Caco-2 (cell line): ENCODE data around the gene ZNF680. TPM values are rescaled to one million over a fixed set of nuclear protein-coding genes. Genes with fewer than 3 reads are reported as not detected.

ENCODE experiments used
- BruUV-seq: library from RNA; stranded (reverse); fragments of 400-500 nt; replicated peaks from 2 replicates; lab custom pipeline; 2021; lab: Mats Ljungman, UMichigan
- CTCF ChIA-PET: fragments of 300-600 bp; sonication (Branson Sonifier 250); formaldehyde crosslinking; loops from one replicate; lab custom pipeline; 2022; ENCODE audit warnings: antibody characterized with exemption; lab: Charles Lee
- POLR2A ChIA-PET: fragments of 300-600 bp; sonication (Branson Sonifier 250); formaldehyde crosslinking; loops from one replicate; lab custom pipeline; 2022; ENCODE audit warnings: antibody characterized with exemption; lab: Charles Lee
- DNase-seq, 2 experiments: peaks; one replicate each; pipeline versions ENCODE4 v3.0.0 to v3.0.0-alpha.2; 2020 to 2022
- H3K27me3 ChIP-seq: replicated peaks from 2 replicates; pipeline ENCODE4 v1.6.0; 2011; ENCODE audit warnings: low read length; ENCODE audit not compliant: control insufficient read depth, insufficient read depth
- H3K36me3 ChIP-seq: 2 replicates; pipeline ENCODE4 v1.5.1; 2011; ENCODE audit warnings: low read length; ENCODE audit not compliant: control insufficient read depth, insufficient read depth
- H3K4me1 ChIP-seq: fragments of 250-450 bp; sonication (Bioruptor Pico); 2 replicates; pipeline ENCODE4 v1.5.1; 2020; ENCODE audit warnings: mild to moderate bottlenecking
- H3K4me3 ChIP-seq: 2 replicates; pipeline ENCODE4 v1.5.1; 2011; ENCODE audit warnings: low read depth, mild to moderate bottlenecking, control low read depth, low read length
- H3K9me3 ChIP-seq: fragments of 250-450 bp; sonication (Bioruptor Pico); 2 replicates; pipeline ENCODE4 v1.5.1; 2020; ENCODE audit warnings: mild to moderate bottlenecking, moderate library complexity
- H3K27ac Mint-ChIP-seq: one replicate; pipeline ENCODE4 v1.8.0; 2022; ENCODE audit warnings: mixed read lengths; ENCODE audit not compliant: unreplicated experiment
- H3K27me3 Mint-ChIP-seq: one replicate; pipeline ENCODE4 v1.8.0; 2022; ENCODE audit warnings: mixed read lengths; ENCODE audit not compliant: insufficient read depth, unreplicated experiment
- H3K36me3 Mint-ChIP-seq: one replicate; pipeline ENCODE4 v1.8.0; 2022; ENCODE audit warnings: mild to moderate bottlenecking, mixed read lengths; ENCODE audit not compliant: insufficient read depth, unreplicated experiment
- H3K4me1 Mint-ChIP-seq: one replicate; pipeline ENCODE4 v1.8.0; 2022; ENCODE audit warnings: low read depth, mixed read lengths; ENCODE audit not compliant: unreplicated experiment
- H3K4me3 Mint-ChIP-seq: one replicate; pipeline ENCODE4 v1.8.0; 2022; ENCODE audit warnings: mild to moderate bottlenecking, moderate library complexity, mixed read lengths; ENCODE audit not compliant: unreplicated experiment
- H3K9me3 Mint-ChIP-seq: one replicate; pipeline ENCODE4 v1.8.0; 2022; ENCODE audit warnings: mixed read lengths; ENCODE audit not compliant: unreplicated experiment
- CTCF ChIP-seq, 2 experiments: fragments of 200-600 bp in 1 of 2; IDR thresholded peaks; 1 replicate in 1 of 2; 2 replicates in 1 of 2; pipeline versions ENCODE4 v1.5.1 to v1.8.0; 2011 to 2022; ENCODE audit warnings: antibody characterized with exemption in 1 of 2, control low read depth in 1 of 2, inconsistent platforms in 1 of 2, low read depth in 1 of 2, low read length in 1 of 2, mild to moderate bottlenecking in 1 of 2, moderate library complexity in 1 of 2; ENCODE audit not compliant: insufficient read depth in 1 of 2, severe bottlenecking in 1 of 2, unreplicated experiment in 1 of 2
- intact Hi-C: fragments of 100-400 bp; cut with micrococcal nuclease; formaldehyde crosslinking; loops from one replicate; pipeline ENCODE4 v1.10.0; 2022; ENCODE audit not compliant: unreplicated experiment
- total RNA-seq: library from RNA; stranded (reverse); gene quantifications from 2 replicates; pipeline ENCODE4 v1.2.3, GENCODE V29; 2022

Gene ZNF680
- total RNA-seq, 1 experiment from 2014 or later, result 13.1 TPM

GRCh38 chr7:64599359-64599758 lies 36.5 kb upstream of the ZNF680 start:
- Histone ChIP-seq H3K9me3 (no peaks in the 10 kb centered on the region; the same call in 1 of the 2 replicates), H3K4me3 (no peak overlapping the region), H3K36me3 (no peaks in the 10 kb centered on the region), H3K4me1 (no peaks in the 10 kb centered on the region), H3K27me3 (no peaks in the 10 kb centered on the region)
- no peaks in the 10 kb centered on the region for H3K27me3 Mint-ChIP-seq
- no peak for TF ChIP-seq CTCF (IDR thresholded peaks at IDR 0.05; ENCODE audit: insufficient read depth in 1 of 2, low read depth in 1 of 2, low read length in 1 of 2, severe bottlenecking in 1 of 2, unreplicated experiment in 1 of 2)
- no TSS peak for BruUV-seq
- no peaks in the 10 kb centered on the region for H3K4me1 Mint-ChIP-seq
- no peak overlapping the region for H3K4me3 Mint-ChIP-seq
- H3K27ac Mint-ChIP-seq, result no peak overlapping the region
- peaks cover 21% of the 10 kb centered on the region for H3K9me3 Mint-ChIP-seq
- DNase-seq, result no peak
- POLR2A ChIA-PET, result no interaction called here
- CTCF ChIA-PET, result no interaction called here
- no peaks in the 10 kb centered on the region for H3K36me3 Mint-ChIP-seq
- intact Hi-C loops, result no loop called here

GRCh38 chr7:64590971-64591370 lies 28.1 kb upstream of the ZNF680 start:
- no peaks in the 10 kb centered on the region for H3K27me3 Mint-ChIP-seq
- peaks cover 2% of the 10 kb centered on the region for H3K9me3 Mint-ChIP-seq
- no peak overlapping the region for H3K4me3 Mint-ChIP-seq
- Histone ChIP-seq H3K27me3 (no peaks in the 10 kb centered on the region), H3K4me3 (no peak overlapping the region), H3K36me3 (no peaks in the 10 kb centered on the region), H3K9me3 (no peaks in the 10 kb centered on the region), H3K4me1 (no peaks in the 10 kb centered on the region)
- no peak for TF ChIP-seq CTCF (IDR thresholded peaks at IDR 0.05; ENCODE audit: insufficient read depth in 1 of 2, low read depth in 1 of 2, low read length in 1 of 2, severe bottlenecking in 1 of 2, unreplicated experiment in 1 of 2)
- no peak for DNase-seq
- no peaks in the 10 kb centered on the region for H3K36me3 Mint-ChIP-seq
- POLR2A ChIA-PET, result no interaction called here
- no TSS peak for BruUV-seq
- intact Hi-C loops, result loop anchor here (5.0 kb wide), 1 partner anchor 334 kb away; no protein-coding TSS in a partner anchor
- CTCF ChIA-PET, result no interaction called here
- H3K4me1 Mint-ChIP-seq, result no peaks in the 10 kb centered on the region
- no peak overlapping the region for H3K27ac Mint-ChIP-seq

- BruUV-seq, result no TSS peak
- ChIA-PET POLR2A (no interaction called here), CTCF (no interaction called here)
- Mint-ChIP-seq H3K9me3 (peaks cover 21% of the 10 kb centered on the region), H3K36me3 (no peaks in the 10 kb centered on the region), H3K4me1 (no peaks in the 10 kb centered on the region), H3K27me3 (no peaks in the 10 kb centered on the region), H3K27ac (no peak overlapping the region), H3K4me3 (no peak overlapping the region)
- no peaks in the 10 kb centered on the region for H3K4me1 ChIP-seq
- DNase-seq, result no peak
- no peak for TF ChIP-seq CTCF (IDR thresholded peaks at IDR 0.05; ENCODE audit: insufficient read depth in 1 of 2, low read depth in 1 of 2, low read length in 1 of 2, severe bottlenecking in 1 of 2, unreplicated experiment in 1 of 2)
- H3K9me3 ChIP-seq, result peaks cover 3% of the 10 kb centered on the region; the same call in 1 of the 2 replicates
- no peaks in the 10 kb centered on the region for H3K27me3 ChIP-seq
- H3K36me3 ChIP-seq, result no peaks in the 10 kb centered on the region
- intact Hi-C loops, result no loop called here
- H3K4me3 ChIP-seq, result no peak overlapping the region
Observed at GRCh38 chr7:64581926-64582894, 19.3 kb upstream of the ZNF680 start.
